ENCODE measurements around the gene KCTD17.

Gene KCTD17

DNA sequence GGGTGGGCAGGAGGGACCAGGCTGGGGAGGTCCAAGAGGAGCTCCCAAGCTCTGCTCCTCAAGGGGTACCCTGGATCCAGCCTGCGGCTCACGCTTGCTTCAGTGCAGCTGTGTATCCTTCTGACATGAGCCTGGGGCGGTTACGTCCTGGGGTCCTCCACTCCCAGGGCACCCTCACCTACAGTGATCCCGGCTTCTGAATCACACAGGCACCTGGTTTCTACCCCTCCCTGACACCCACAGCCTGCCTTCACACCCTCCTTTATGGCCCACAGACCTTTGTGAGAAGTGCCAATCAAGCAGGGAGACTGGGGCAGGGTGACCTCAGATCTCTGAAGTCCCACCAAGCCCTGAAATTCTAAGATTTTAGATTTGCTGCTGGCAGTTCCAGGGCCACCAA, 30.5 kb upstream of the KCTD17 start:
- no peak overlapping the region; the same call in 1 of the 2 replicates for H3K27ac ChIP-seq
- TF ChIP-seq, protein P1, sequence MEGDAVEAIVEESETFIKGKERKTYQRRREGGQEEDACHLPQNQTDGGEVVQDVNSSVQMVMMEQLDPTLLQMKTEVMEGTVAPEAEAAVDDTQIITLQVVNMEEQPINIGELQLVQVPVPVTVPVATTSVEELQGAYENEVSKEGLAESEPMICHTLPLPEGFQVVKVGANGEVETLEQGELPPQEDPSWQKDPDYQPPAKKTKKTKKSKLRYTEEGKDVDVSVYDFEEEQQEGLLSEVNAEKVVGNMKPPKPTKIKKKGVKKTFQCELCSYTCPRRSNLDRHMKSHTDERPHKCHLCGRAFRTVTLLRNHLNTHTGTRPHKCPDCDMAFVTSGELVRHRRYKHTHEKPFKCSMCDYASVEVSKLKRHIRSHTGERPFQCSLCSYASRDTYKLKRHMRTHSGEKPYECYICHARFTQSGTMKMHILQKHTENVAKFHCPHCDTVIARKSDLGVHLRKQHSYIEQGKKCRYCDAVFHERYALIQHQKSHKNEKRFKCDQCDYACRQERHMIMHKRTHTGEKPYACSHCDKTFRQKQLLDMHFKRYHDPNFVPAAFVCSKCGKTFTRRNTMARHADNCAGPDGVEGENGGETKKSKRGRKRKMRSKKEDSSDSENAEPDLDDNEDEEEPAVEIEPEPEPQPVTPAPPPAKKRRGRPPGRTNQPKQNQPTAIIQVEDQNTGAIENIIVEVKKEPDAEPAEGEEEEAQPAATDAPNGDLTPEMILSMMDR (conservative IDR thresholded peaks at IDR 0.05): no peak

DNA sequence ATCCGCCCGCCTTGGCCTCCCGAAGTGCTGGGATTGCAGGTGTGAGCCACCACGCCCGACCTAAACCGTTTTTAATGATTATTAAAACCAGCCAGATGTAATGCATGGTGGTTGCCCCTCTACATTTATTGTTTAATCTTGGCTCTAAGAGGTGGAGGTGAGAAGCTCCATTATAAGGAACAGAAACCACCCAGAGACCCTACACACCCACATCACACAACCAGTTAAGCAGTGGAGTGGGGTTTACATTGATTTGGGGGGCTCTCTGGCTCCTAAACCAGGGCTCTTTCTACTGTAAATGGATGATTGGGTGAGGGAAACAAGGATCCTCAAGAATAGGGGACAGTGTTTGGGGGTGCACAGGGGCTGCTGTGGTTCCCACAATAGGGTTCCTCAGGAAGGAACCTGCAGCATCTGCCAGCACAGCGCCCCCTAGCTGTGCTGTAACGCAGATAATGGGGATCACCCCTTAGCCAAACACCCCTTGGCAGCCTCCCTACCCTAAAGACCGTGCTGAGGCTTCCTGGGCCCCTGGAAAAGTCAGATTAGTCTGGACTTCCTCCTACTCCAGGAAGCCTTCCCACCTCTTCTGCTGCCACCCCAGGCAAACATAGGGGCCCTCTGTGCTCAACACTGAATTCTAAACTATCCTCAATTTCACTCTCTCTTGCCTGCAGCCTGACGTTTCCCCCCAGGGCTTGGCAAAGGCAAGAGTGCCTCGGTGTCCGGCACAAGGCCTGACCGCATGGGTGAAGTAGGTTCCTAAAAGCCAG, 29.6 kb upstream of the KCTD17 start:
- H3K27ac ChIP-seq: no peak overlapping the region
- TF ChIP-seq ZFX (IDR thresholded peaks at IDR 0.05): no peak
- TF ChIP-seq, protein P1 (conservative IDR thresholded peaks at IDR 0.05): peak; percentile 87

DNA sequence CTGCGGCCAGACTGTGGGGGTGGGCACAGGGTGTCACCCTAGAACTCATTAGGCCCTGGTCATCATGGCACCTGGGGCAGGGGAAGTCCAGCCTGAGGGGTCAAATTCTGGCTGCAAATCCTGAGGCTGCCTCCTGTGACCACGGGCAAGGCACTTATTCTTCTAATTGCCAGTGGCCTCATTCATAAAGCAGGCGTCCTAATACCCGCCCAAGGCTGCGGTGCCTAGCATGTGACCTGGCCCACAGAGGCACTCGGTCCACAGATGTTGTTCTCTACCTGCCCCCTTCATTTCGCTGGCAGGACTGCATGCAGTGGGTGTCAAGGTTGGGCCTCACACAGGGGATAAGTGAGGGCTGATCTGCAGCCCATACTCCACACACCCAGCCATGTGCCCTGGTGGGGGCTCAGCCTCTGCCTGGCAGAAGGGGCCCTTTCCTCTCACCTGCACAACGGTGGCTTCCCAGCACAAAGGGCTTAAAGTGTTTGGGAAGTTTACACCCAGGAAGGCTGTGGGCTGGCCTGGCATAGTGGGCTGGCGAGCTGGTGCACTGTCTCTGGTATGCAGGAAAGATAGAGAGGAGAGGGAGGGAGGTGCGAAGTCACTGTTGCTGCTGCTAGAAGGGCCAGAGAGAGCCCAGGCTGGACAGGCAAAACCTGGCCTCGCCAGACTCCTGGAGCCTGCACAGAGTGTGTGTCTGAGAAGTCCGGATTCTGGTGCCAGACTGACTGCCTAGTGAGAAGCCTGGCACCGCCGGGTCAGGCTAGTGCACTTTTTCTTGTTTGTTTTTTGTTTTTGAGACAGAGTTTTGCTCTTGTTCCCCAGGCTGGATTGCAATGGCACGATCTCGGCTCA, 28.8 kb upstream of the KCTD17 start:
- H3K27ac ChIP-seq: no peak overlapping the region
- TF ChIP-seq, protein P1 (conservative IDR thresholded peaks at IDR 0.05): no peak
- TF ChIP-seq ZFX (IDR thresholded peaks at IDR 0.05): no peak

DNA sequence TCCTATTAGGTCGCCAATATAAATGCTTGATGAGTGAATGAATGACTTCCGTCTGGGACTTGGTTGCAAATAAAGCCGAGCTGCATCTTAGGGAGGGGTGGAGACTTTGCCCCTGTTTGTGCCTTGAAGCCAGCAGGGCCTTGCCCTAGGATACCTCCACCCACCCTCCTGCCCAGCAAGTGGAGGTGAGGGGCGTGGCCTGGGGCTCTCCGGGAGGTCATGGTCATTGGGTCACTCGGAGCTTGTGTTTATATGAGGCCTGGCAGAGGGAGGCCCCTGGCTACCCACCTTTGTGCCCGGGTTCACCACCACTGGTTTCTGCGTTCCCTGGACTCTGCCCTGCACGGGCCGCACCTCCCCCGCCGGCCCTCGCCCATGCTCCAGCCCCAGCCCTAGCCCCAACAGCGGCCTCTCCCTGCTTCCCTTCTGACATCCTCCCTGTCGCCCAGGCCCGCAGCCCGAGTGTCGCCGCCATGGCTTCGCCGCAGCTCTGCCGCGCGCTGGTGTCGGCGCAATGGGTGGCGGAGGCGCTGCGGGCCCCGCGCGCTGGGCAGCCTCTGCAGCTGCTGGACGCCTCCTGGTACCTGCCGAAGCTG, 27.7 kb upstream of the KCTD17 start:
- H3K27ac ChIP-seq: no peak overlapping the region
- TF ChIP-seq, protein P1 (conservative IDR thresholded peaks at IDR 0.05): no peak
- no peak for TF ChIP-seq ZFX (IDR thresholded peaks at IDR 0.05)

DNA sequence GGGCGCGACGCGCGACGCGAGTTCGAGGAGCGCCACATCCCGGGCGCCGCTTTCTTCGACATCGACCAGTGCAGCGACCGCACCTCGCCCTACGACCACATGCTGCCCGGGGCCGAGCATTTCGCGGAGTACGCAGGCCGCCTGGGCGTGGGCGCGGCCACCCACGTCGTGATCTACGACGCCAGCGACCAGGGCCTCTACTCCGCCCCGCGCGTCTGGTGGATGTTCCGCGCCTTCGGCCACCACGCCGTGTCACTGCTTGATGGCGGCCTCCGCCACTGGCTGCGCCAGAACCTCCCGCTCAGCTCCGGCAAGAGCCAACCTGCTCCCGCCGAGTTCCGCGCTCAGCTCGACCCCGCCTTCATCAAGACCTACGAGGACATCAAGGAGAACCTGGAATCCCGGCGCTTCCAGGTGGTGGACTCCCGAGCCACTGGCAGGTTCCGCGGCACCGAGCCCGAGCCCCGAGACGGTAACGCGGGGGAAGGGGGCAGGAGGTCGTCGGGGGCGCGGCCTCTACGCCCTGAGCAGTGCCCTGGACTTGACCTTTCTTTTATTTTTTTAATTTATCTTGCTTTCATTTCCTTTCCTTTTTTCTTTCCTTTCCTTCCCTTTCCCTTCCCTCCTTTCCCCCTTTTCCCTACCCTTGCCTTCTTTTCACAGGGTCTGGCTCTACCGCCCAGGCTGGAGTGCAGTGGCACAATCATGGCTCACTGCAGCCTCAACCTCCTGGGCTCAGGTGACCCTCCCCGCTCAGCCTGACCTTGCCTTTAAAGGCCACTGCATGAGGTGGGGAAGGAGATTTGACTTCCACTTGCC, 27.0 kb upstream of the KCTD17 start:
- no peak overlapping the region for H3K27ac ChIP-seq
- no peak for TF ChIP-seq ZFX (IDR thresholded peaks at IDR 0.05)
- TF ChIP-seq, protein P1 (conservative IDR thresholded peaks at IDR 0.05): no peak

DNA sequence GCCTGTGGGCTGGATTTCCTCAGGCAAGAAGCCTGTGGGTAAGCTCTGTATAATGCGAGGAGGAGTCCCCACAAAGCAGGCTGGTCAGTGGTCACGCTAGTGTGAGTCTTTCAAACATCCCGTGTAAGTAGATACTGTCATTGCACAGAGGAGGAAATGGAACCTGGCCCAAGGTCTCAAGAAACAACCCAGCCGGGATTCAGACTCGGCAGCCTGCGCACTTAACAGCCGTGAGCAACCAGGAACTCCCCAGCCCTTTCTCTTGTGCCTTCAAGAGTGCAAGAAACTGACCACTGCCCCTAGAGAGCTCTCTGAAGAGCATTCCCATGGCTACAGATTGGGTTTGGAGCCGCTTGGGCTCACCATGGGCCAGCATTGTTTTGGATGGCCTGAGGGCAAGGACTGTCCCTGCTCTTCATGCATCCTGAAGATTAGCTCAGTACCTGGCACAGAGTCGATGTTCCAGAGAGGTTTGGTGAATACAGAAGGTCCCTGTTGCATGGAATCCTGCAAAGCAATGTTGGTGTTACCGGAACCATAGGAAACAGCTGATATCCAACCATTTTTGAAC, 26.0 kb upstream of the KCTD17 start:
- no peak for TF ChIP-seq ZFX (IDR thresholded peaks at IDR 0.05)
- TF ChIP-seq, protein P1 (conservative IDR thresholded peaks at IDR 0.05): no peak
- H3K27ac ChIP-seq: no peak overlapping the region

Data from C4-2B (cell line).